Neural cell (in vitro differentiated cells): Measurements from ENCODE around the gene SFI1. TPM values are rescaled to one million over a fixed set of nuclear protein-coding genes. Genes with fewer than 3 reads are reported as not detected.

Experiments used
- H2AFZ ChIP-seq: fragments of 200-600, 300-800 bp; sonication (generic), shearing (Covaris generic); 2 replicates; pipeline ENCODE4 v1.6.0; 2014; ENCODE audit warnings: low read depth, mild to moderate bottlenecking, antibody characterized with exemption, low read length, moderate library complexity
- H3F3A ChIP-seq: fragments of 200-600 bp; shearing (Covaris generic); 2 replicates; pipeline ENCODE4 v1.6.1; 2016; ENCODE audit warnings: mild to moderate bottlenecking, moderate library complexity, mixed read lengths, antibody characterized with exemption, low read length; ENCODE audit not compliant: insufficient read depth, poor library complexity, severe bottlenecking
- H3K27ac ChIP-seq: fragments of 200-600, 300-800 bp; sonication (generic), shearing (Covaris generic); 2 replicates; pipeline ENCODE4 v1.5.1; 2014; ENCODE audit warnings: mild to moderate bottlenecking, low read length, moderate library complexity
- H3K27me3 ChIP-seq: fragments of 300-800, 200-600 bp; sonication (generic), shearing (Covaris generic); 2 replicates; pipeline ENCODE4 v1.6.0; 2014; ENCODE audit warnings: mild to moderate bottlenecking, low read depth, low read length, moderate library complexity; ENCODE audit not compliant: insufficient read depth
- H3K36me3 ChIP-seq: fragments of 300-800, 200-600 bp; sonication (generic), shearing (Covaris generic); 2 replicates; pipeline ENCODE4 v1.5.1; 2014; ENCODE audit warnings: mild to moderate bottlenecking, antibody characterized with exemption, low read length, moderate library complexity; ENCODE audit not compliant: insufficient read depth
- H3K4me2 ChIP-seq: fragments of 300-800, 200-600 bp; sonication (generic), shearing (Covaris generic); 2 replicates; pipeline ENCODE4 v1.6.0; 2014; ENCODE audit warnings: mild to moderate bottlenecking, low read length
- H3K4me3 ChIP-seq: fragments of 300-800, 200-600 bp; sonication (generic), shearing (Covaris generic); 2 replicates; pipeline ENCODE4 v1.5.1; 2014; ENCODE audit warnings: mild to moderate bottlenecking, low read length, moderate library complexity
- H3K79me2 ChIP-seq: fragments of 200-600 bp; shearing (Covaris generic); replicated peaks from 2 replicates; pipeline ENCODE4 v1.6.0; 2014; ENCODE audit warnings: mild to moderate bottlenecking, low read length, moderate library complexity; ENCODE audit not compliant: insufficient read depth
- H3K9ac ChIP-seq: fragments of 300-800, 200-600 bp; sonication (generic), shearing (Covaris generic); 2 replicates; pipeline ENCODE4 v1.6.1; 2016; ENCODE audit warnings: mild to moderate bottlenecking, low read length, mixed read lengths
- H3K9me2 ChIP-seq: fragments of 200-600 bp; shearing (Covaris generic); 2 replicates; pipeline ENCODE4 v1.6.1; 2016; ENCODE audit warnings: mild to moderate bottlenecking, low read length, mixed read lengths; ENCODE audit not compliant: insufficient read depth
- H3K9me3 ChIP-seq: fragments of 200-600, 300-800 bp; sonication (generic), shearing (Covaris generic); 2 replicates; pipeline ENCODE4 v1.6.1; 2016; ENCODE audit warnings: mild to moderate bottlenecking, mixed run types, low read length, moderate library complexity, mixed read lengths
- H4K20me1 ChIP-seq: fragments of 200-600 bp; shearing (Covaris generic); 2 replicates; pipeline ENCODE4 v1.6.1; 2016; ENCODE audit warnings: mild to moderate bottlenecking, mixed run types; ENCODE audit not compliant: insufficient read depth
- CTCF ChIP-seq: fragments of 450-650 bp; IDR thresholded peaks from 2 replicates; pipeline ENCODE4 v1.5.1; 2014; ENCODE audit warnings: antibody characterized with exemption, mild to moderate bottlenecking, moderate library complexity; ENCODE audit not compliant: poor library complexity, severe bottlenecking
- EP300 ChIP-seq: fragments of 450-650 bp; conservative IDR thresholded peaks from 2 replicates; pipeline ENCODE4 v1.6.1; 2014; ENCODE audit warnings: antibody characterized with exemption, mild to moderate bottlenecking, moderate library complexity; ENCODE audit not compliant: poor library complexity, severe bottlenecking
- EZH2 ChIP-seq: fragments of 200-600, 300-800 bp; shearing (Covaris generic), sonication (generic); IDR thresholded peaks from 2 replicates; pipeline ENCODE4 v1.6.1; 2014; ENCODE audit warnings: antibody characterized with exemption, low read length, borderline replicate concordance, mild to moderate bottlenecking; ENCODE audit not compliant: insufficient read depth, poor library complexity, severe bottlenecking
- MXI1 ChIP-seq: fragments of 450-650 bp; conservative IDR thresholded peaks from 2 replicates; pipeline ENCODE4 v1.6.1; 2014; ENCODE audit warnings: antibody characterized with exemption, mild to moderate bottlenecking; ENCODE audit not compliant: poor library complexity, severe bottlenecking
- POLR2AphosphoS5 ChIP-seq: IDR thresholded peaks from 2 replicates; pipeline ENCODE4 v1.6.1; 2012
- RAD21 ChIP-seq: fragments of 450-650 bp; conservative IDR thresholded peaks from 2 replicates; pipeline ENCODE4 v1.6.1; 2014; ENCODE audit warnings: antibody characterized with exemption, mild to moderate bottlenecking, moderate library complexity
- REST ChIP-seq: IDR thresholded peaks from 2 replicates; pipeline ENCODE4 v1.6.1; 2012; ENCODE audit warnings: borderline replicate concordance
- SMC3 ChIP-seq: fragments of 450-650 bp; conservative IDR thresholded peaks from 2 replicates; pipeline ENCODE4 v1.6.1; 2014; ENCODE audit warnings: antibody characterized with exemption, mild to moderate bottlenecking, moderate library complexity; ENCODE audit not compliant: poor library complexity
- TAF1 ChIP-seq: IDR thresholded peaks from 2 replicates; pipeline ENCODE4 v1.6.1; 2012; ENCODE audit warnings: low read depth
- polyA plus RNA-seq: library from polyadenylated mRNA; depleted of rRNA; stranded (reverse); fragments of >200 nt; gene quantifications from 2 replicates; pipeline ENCODE4 v1.2.3, GENCODE V29; 2014

Gene SFI1
- polyA plus RNA-seq, 1 donor from 2014 or later = 19.9 TPM

- Histone ChIP-seq H3K36me3 (peaks cover under 1% of the 10 kb centered on the region), H3K27me3 (no peaks in the 10 kb centered on the region), H4K20me1 (no peaks in the 10 kb centered on the region), H3K79me2 (peaks cover 26% of the 10 kb centered on the region), H3K27ac (no peak overlapping the region), H3K9ac (no peak overlapping the region), H3K9me3 (no peaks in the 10 kb centered on the region), H3K4me3 (no peak overlapping the region), H3F3A (no peaks in the 10 kb centered on the region), H2AFZ (no peak overlapping the region), H3K4me2 (no peak overlapping the region), H3K9me2 (no peaks in the 10 kb centered on the region)
- TF ChIP-seq TAF1 = no peak
Observed at GRCh38 chr22:31486951-31487350, 9.4 kb upstream of the SFI1 start.

GRCh38 chr22:31488346-31488883 is 7.9 kb upstream of the SFI1 start:
- Histone ChIP-seq H2AFZ (no peak overlapping the region), H3K9me3 (no peaks in the 10 kb centered on the region), H4K20me1 (no peaks in the 10 kb centered on the region), H3K27me3 (no peaks in the 10 kb centered on the region), H3K79me2 (peaks cover 26% of the 10 kb centered on the region), H3K9ac (peak overlapping the region; percentile 75), H3K4me3 (peak overlapping the region; percentile 96), H3K9me2 (no peaks in the 10 kb centered on the region), H3K4me2 (peak overlapping the region; percentile 61), H3K36me3 (no peaks in the 10 kb centered on the region), H3F3A (no peaks in the 10 kb centered on the region), H3K27ac (no peak overlapping the region)
- no peak for TF ChIP-seq TAF1
- TF ChIP-seq REST = no peak
- TF ChIP-seq CTCF = no peak
- TF ChIP-seq RAD21 = no peak
- no peak for TF ChIP-seq MXI1
- no peak for TF ChIP-seq EZH2
- no peak for TF ChIP-seq POLR2AphosphoS5

- no peaks in the 10 kb centered on the region for H3K9me3 ChIP-seq
- H3K27me3 ChIP-seq = no peaks in the 10 kb centered on the region
- H3K4me3 ChIP-seq = peak overlapping the region; percentile 96
- no peaks in the 10 kb centered on the region for H3K9me2 ChIP-seq
- H3K4me2 ChIP-seq = peak overlapping the region; percentile 61
- H3K27ac ChIP-seq = peak overlapping the region; percentile 81
- no peak for TF ChIP-seq MXI1
- TF ChIP-seq SMC3 = no peak
- TF ChIP-seq TAF1 = no peak
- no peak for TF ChIP-seq RAD21
- no peak for TF ChIP-seq EZH2
- TF ChIP-seq EP300 = no peak
- no peak for TF ChIP-seq CTCF
- TF ChIP-seq REST = no peak
- TF ChIP-seq POLR2AphosphoS5 = no peak
- no peaks in the 10 kb centered on the region for H3F3A ChIP-seq
- H3K36me3 ChIP-seq = no peaks in the 10 kb centered on the region
- H3K9ac ChIP-seq = peak overlapping the region; percentile 75
- H2AFZ ChIP-seq = no peak overlapping the region
- H4K20me1 ChIP-seq = no peaks in the 10 kb centered on the region
- H3K79me2 ChIP-seq = peaks cover 26% of the 10 kb centered on the region
Observed at GRCh38 chr22:31488988-31489617, 7.2 kb upstream of the SFI1 start.
